OCI-LY7 (cell line): ENCODE data around the gene HOXC4. TPM values are rescaled to one million over a fixed set of nuclear protein-coding genes. Genes with fewer than 3 reads are reported as not detected.
"Not testable (repeated sequence)": the region's sequence is repeated elsewhere in the genome, so short reads cannot be mapped to it uniquely, and the experiment has no call there.

Source experiments
- BruUV-seq: library from RNA; stranded (reverse); fragments of 400-500 nt; replicated peaks from 2 replicates; lab custom pipeline; 2021; lab: Mats Ljungman, UMichigan
- CTCF ChIA-PET: fragments of 300-600 bp; sonication (Branson Sonifier 250); formaldehyde crosslinking; loops from one replicate; lab custom pipeline; 2022; ENCODE audit warnings: antibody characterized with exemption; ENCODE audit not compliant: unreplicated experiment; lab: Charles Lee
- POLR2A ChIA-PET: fragments of 300-600 bp; sonication (Branson Sonifier 250); formaldehyde crosslinking; loops from one replicate; lab custom pipeline; 2022; ENCODE audit warnings: antibody characterized with exemption; lab: Charles Lee
- DNase-seq: peaks from one replicate; pipeline ENCODE4 v3.0.0-alpha.2; 2015; ENCODE audit warnings: low spot score
- H2AFZ ChIP-seq: fragments of 200-600 bp; sonication (generic), shearing (Covaris generic); 2 replicates; pipeline ENCODE4 v1.6.1; 2014; ENCODE audit warnings: mild to moderate bottlenecking, antibody characterized with exemption, low read length, moderate library complexity
- H3K27ac ChIP-seq: fragments of 200-600 bp; sonication (generic); 2 replicates; pipeline ENCODE4 v1.5.1; 2014; ENCODE audit warnings: mixed run types, low read depth, mild to moderate bottlenecking, moderate library complexity, low read length, inconsistent platforms; ENCODE audit not compliant: poor library complexity, severe bottlenecking
- H3K36me3 ChIP-seq: fragments of 200-600 bp; sonication (generic); 2 replicates; pipeline ENCODE4 v1.6.1; 2014; ENCODE audit warnings: mild to moderate bottlenecking, antibody characterized with exemption, low read length, moderate library complexity, mixed read lengths; ENCODE audit not compliant: insufficient read depth
- H3K4me1 ChIP-seq: fragments of 200-600 bp; sonication (generic); 2 replicates; pipeline ENCODE4 v1.5.1; 2014; ENCODE audit warnings: mild to moderate bottlenecking, low read length; ENCODE audit not compliant: insufficient read depth, poor library complexity, severe bottlenecking
- H3K4me2 ChIP-seq: fragments of 200-600 bp; sonication (generic); 2 replicates; pipeline ENCODE4 v1.6.1; 2014; ENCODE audit warnings: mild to moderate bottlenecking, low read length
- H3K4me3 ChIP-seq: fragments of 200-600 bp; sonication (generic); 2 replicates; pipeline ENCODE4 v1.5.1; 2014; ENCODE audit warnings: mild to moderate bottlenecking, low read depth, low read length; ENCODE audit not compliant: poor library complexity, severe bottlenecking
- H3K79me2 ChIP-seq: fragments of 200-600 bp; sonication (generic); 2 replicates; pipeline ENCODE4 v1.6.1; 2016; ENCODE audit warnings: low read depth, mild to moderate bottlenecking, low read length, moderate library complexity, mixed read lengths; ENCODE audit not compliant: insufficient read depth
- H3K9me2 ChIP-seq: fragments of 200-600 bp; sonication (generic); 2 replicates; pipeline ENCODE4 v1.6.1; 2016; ENCODE audit warnings: mild to moderate bottlenecking, low read length, mixed read lengths; ENCODE audit not compliant: insufficient read depth
- H3K9me3 ChIP-seq: fragments of 200-600 bp; sonication (generic); 2 replicates; pipeline ENCODE4 v1.6.1; 2014; ENCODE audit warnings: mild to moderate bottlenecking, mixed run types, low read length, mixed read lengths
- H4K20me1 ChIP-seq: fragments of 200-600 bp; sonication (generic); 2 replicates; pipeline ENCODE4 v1.6.1; 2014; ENCODE audit warnings: mild to moderate bottlenecking, antibody characterized with exemption, low read length, moderate library complexity, mixed read lengths; ENCODE audit not compliant: insufficient read depth
- EZH2phosphoT487 ChIP-seq: fragments of 200-600 bp; sonication (generic); IDR thresholded peaks from 2 replicates; pipeline ENCODE4 v1.6.1; 2018; ENCODE audit warnings: low read depth, borderline replicate concordance, mild to moderate bottlenecking, mixed run types, antibody characterized with exemption, low read length, moderate library complexity, mixed read lengths
- intact Hi-C: fragments of 100-400 bp; cut with micrococcal nuclease; formaldehyde crosslinking; loops from one replicate; pipeline ENCODE4 v1.10.0; 2022; ENCODE audit not compliant: unreplicated experiment
- total RNA-seq, 2 experiments: library from RNA; depleted of rRNA in 1 of 2; stranded (reverse); fragments of >200 nt in 1 of 2; shearing (Covaris generic) in 1 of 2; gene quantifications; 2 replicates each; pipeline ENCODE4 v1.2.3, GENCODE V29; 2014 to 2022
- TF ChIP-seq, protein P1 (sequence below): fragments of 200-600 bp; sonication (generic); conservative IDR thresholded peaks from 2 replicates; pipeline ENCODE4 v1.5.1; 2014; ENCODE audit warnings: mild to moderate bottlenecking, antibody characterized with exemption, low read length, moderate library complexity, mixed read lengths

The HOXC4 gene
- total RNA-seq, 2 experiments from 2014 or later: 7.1 to 20.0 TPM

DNA sequence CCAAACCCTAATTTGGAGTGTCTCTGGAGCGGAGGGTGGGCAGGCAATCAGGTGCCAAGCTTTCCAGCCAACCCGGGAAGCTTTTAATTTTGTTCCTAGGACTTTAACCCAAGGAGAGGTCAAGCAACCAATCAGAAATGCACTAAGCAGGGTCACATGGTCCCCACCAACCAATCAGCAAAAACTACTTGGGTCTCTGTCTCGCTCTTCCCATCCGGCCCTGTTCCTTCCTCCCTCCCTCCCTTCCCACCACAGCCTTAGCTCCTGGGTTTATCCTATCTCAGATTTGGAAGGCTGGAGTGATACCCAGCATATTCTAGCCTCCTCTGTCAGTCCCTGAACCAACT is 13.5 kb upstream of the HOXC4 start:
- Histone ChIP-seq H3K4me1 (peaks cover 57% of the 10 kb centered on the region), H3K9me2 (no peaks in the 10 kb centered on the region), H3K27ac (no peak overlapping the region), H2AFZ (peak overlapping the region; percentile 85), H3K36me3 (no peaks in the 10 kb centered on the region), H3K9me3 (no peaks in the 10 kb centered on the region), H3K4me3 (no peak overlapping the region), H4K20me1 (no peaks in the 10 kb centered on the region), H3K79me2 (no peaks in the 10 kb centered on the region), H3K4me2 (peak overlapping the region; percentile 13; the same call in 1 of the 2 replicates)
- ChIA-PET POLR2A (interaction anchor here (1.0 to 1.2 kb wide), 2 partner anchors 12 to 13 kb away, joined by 3 read pairs; no protein-coding TSS in a partner anchor), CTCF (no interaction called here)
- no peak for TF ChIP-seq EZH2phosphoT487
- TF ChIP-seq, protein P1, sequence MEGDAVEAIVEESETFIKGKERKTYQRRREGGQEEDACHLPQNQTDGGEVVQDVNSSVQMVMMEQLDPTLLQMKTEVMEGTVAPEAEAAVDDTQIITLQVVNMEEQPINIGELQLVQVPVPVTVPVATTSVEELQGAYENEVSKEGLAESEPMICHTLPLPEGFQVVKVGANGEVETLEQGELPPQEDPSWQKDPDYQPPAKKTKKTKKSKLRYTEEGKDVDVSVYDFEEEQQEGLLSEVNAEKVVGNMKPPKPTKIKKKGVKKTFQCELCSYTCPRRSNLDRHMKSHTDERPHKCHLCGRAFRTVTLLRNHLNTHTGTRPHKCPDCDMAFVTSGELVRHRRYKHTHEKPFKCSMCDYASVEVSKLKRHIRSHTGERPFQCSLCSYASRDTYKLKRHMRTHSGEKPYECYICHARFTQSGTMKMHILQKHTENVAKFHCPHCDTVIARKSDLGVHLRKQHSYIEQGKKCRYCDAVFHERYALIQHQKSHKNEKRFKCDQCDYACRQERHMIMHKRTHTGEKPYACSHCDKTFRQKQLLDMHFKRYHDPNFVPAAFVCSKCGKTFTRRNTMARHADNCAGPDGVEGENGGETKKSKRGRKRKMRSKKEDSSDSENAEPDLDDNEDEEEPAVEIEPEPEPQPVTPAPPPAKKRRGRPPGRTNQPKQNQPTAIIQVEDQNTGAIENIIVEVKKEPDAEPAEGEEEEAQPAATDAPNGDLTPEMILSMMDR: no peak
- DNase-seq: peak; percentile 46
- intact Hi-C loops: no loop called here
- BruUV-seq: no TSS peak

DNA sequence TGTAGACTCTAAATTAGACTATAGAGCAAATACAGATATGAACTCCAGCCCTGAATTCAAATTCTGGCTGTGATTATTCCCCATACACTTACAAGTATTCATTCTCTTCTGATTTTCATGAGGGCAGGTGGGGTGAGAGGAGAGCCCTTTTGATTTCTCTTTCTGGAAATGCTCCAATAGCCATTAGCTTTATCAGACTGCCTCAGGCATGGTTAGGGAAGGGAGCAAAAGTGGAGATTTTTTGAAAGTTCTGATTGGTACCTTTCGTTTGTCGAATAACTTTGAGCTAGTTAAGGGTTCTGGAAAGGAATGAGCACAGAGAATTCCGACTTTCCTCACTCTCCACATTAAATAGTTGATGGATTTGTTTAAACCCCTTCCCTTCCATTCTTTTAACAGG is 13.0 kb upstream of the HOXC4 start:
- CTCF ChIA-PET: no interaction called here
- no peaks in the 10 kb centered on the region for H3K9me2 ChIP-seq
- H3K4me1 ChIP-seq: peaks cover 52% of the 10 kb centered on the region
- BruUV-seq: no TSS peak
- H3K4me3 ChIP-seq: no peak overlapping the region
- no peak overlapping the region for H3K27ac ChIP-seq
- H3K79me2 ChIP-seq: no peaks in the 10 kb centered on the region
- no peak for DNase-seq
- intact Hi-C loops: no loop called here
- no peaks in the 10 kb centered on the region for H4K20me1 ChIP-seq
- peak overlapping the region; percentile 85; the same call in 1 of the 2 replicates for H2AFZ ChIP-seq
- TF ChIP-seq, protein P1: no peak
- TF ChIP-seq EZH2phosphoT487: no peak
- no peak overlapping the region for H3K4me2 ChIP-seq
- H3K36me3 ChIP-seq: no peaks in the 10 kb centered on the region
- POLR2A ChIA-PET: interaction anchor here (1.0 to 1.6 kb wide), 4 partner anchors 9 to 13 kb away, joined by 3 to 6 read pairs (median 4); partner anchors contain the start of gene HOXC4
- no peaks in the 10 kb centered on the region for H3K9me3 ChIP-seq

DNA sequence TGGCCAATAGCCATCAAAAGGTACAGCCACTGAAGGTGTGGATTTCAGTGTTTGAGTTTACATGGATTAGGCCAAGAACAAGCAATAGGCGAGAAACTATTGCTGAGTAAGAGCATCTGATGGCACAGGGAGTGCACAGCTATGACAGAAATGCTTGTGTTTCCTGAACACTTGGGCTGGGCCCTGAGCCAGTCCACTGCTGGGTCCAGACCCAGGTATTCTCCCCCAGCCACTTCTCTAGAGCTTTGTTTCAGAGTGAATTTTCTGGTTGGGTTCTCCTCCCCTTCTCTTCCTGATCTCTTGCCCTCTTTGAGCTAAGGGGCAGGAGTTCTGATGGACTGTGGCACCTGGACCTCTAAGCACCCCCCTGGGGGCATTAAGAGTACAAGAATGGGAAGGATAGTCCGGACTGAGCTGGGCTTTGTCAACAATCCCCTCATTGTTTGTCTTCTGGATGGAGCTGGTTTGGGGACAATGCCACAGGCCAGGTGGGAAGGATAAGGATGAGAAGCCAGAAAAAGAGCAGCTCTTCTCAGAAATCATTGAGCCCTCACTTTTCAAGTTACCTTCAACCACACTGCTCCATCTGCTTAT is 12.4 kb upstream of the HOXC4 start:
- peaks cover 46% of the 10 kb centered on the region for H3K4me1 ChIP-seq
- POLR2A ChIA-PET: interaction anchor here (0.6 to 1.6 kb wide), 6 partner anchors 9 to 707 kb away, joined by 3 to 6 read pairs (median 4); partner anchors contain the start of genes HOXC4 and HOXC5
- H3K4me3 ChIP-seq: no peak overlapping the region
- no peaks in the 10 kb centered on the region for H3K36me3 ChIP-seq
- intact Hi-C loops: no loop called here
- TF ChIP-seq, protein P1: no peak
- H3K79me2 ChIP-seq: no peaks in the 10 kb centered on the region
- no peak overlapping the region for H3K27ac ChIP-seq
- H3K9me3 ChIP-seq: no peaks in the 10 kb centered on the region
- H2AFZ ChIP-seq: no peak overlapping the region
- H4K20me1 ChIP-seq: no peaks in the 10 kb centered on the region
- BruUV-seq: no TSS peak
- H3K4me2 ChIP-seq: no peak overlapping the region
- CTCF ChIA-PET: no interaction called here
- DNase-seq: no peak
- no peaks in the 10 kb centered on the region for H3K9me2 ChIP-seq

DNA sequence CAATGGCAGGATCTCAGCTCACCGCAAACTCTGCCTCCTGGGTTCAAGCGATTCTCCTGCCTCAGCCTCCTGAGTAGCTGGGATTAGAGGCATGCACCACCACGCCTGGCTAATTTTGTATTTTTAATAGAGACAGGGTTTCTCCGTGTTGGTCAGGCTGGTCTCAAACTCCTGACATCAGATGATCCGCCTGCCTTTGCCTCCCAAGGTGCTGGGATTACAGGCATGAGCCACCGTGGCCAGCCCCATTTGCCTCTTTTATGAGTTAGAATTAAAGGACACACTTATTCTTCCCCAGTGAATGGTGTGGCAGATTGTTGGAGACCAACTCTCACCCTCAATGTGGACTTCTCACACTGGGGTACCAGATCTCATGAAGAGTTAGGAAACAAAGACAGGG is 11.6 kb upstream of the HOXC4 start:
- intact Hi-C loops, BruUV-seq, DNase-seq, H3K36me3 ChIP-seq, H2AFZ ChIP-seq, H3K9me2 ChIP-seq, H3K79me2 ChIP-seq, H3K4me2 ChIP-seq, H3K4me3 ChIP-seq, CTCF ChIA-PET, H3K27ac ChIP-seq, H4K20me1 ChIP-seq, H3K9me3 ChIP-seq: not testable (repeated sequence)
- POLR2A ChIA-PET: interaction anchor here (0.8 to 1.6 kb wide), 3 partner anchors 8 to 18 kb away, joined by 3 to 6 read pairs (median 4); partner anchors contain the start of gene HOXC4
- peaks cover 38% of the 10 kb centered on the region for H3K4me1 ChIP-seq
